Renal cortex interstitium (tissue), 11 donors: ENCODE results near the gene CASP2. TPM values are rescaled to one million over a fixed set of nuclear protein-coding genes. Genes with fewer than 3 reads are reported as not detected.

Experiments used
- DNase-seq, 11 donors: peaks; one replicate each; pipeline ENCODE4 v3.0.0-alpha.2; 2013; ENCODE audit warnings: low read depth in 9 of 11, low spot score in 4 of 11; ENCODE audit errors: extremely low read depth in 1 of 11
- polyA plus RNA-seq, 3 donors: library from polyadenylated mRNA; unstranded; fragments of 120-200 nt; gene quantifications; one replicate each; pipeline ENCODE4 v1.2.1, GENCODE V29; 2013; ENCODE audit not compliant: insufficient read length in 3 of 3

CASP2 gene
- polyA plus RNA-seq, 3 donors: 47.5 to 58.4 (median 53.1) TPM

GRCh38 chr7:143316492-143316891 is 28.3 kb downstream of the CASP2 start:
- no peak for DNase-seq

- no peak for DNase-seq
Measured at GRCh38 chr7:143318661-143319060, 30.5 kb downstream of the CASP2 start.

GRCh38 chr7:143320620-143321019 is 32.5 kb downstream of the CASP2 start:
- DNase-seq: no peak

GRCh38 chr7:143321242-143321641 is 33.1 kb downstream of the CASP2 start:
- DNase-seq: no peak

GRCh38 chr7:143321734-143322133 is 33.6 kb downstream of the CASP2 start:
- no peak for DNase-seq

GRCh38 chr7:143322760-143323633 is 34.8 kb downstream of the CASP2 start:
- DNase-seq: peak in 2 of 11 donors; percentile 17 to 28

GRCh38 chr7:143323653-143324052 is 35.5 kb downstream of the CASP2 start:
- no peak for DNase-seq

- DNase-seq: no peak
Measured at GRCh38 chr7:143325240-143325639, 37.1 kb downstream of the CASP2 start.

GRCh38 chr7:143327903-143328302 is 39.8 kb downstream of the CASP2 start:
- no peak for DNase-seq

GRCh38 chr7:143329471-143330170 is 41.5 kb downstream of the CASP2 start:
- no peak for DNase-seq

- DNase-seq: no peak
Measured at GRCh38 chr7:143331179-143331801, 43.1 kb downstream of the CASP2 start.

- DNase-seq: no peak
Measured at GRCh38 chr7:143334244-143334643, 46.1 kb downstream of the CASP2 start.

- no peak for DNase-seq
Measured at GRCh38 chr7:143337216-143337615, 49.1 kb downstream of the CASP2 start.

GRCh38 chr7:143341842-143342241 is 53.7 kb downstream of the CASP2 start:
- no peak for DNase-seq

- DNase-seq: no peak
Measured at GRCh38 chr7:143343596-143343995, 55.4 kb downstream of the CASP2 start.

- peak in 6 of 11 donors; percentile 40 to 61 (median 50) for DNase-seq
Measured at GRCh38 chr7:143345428-143345900, 57.3 kb downstream of the CASP2 start.

GRCh38 chr7:143346018-143346417 is 57.9 kb downstream of the CASP2 start:
- DNase-seq: no peak

GRCh38 chr7:143347950-143348349 is 59.8 kb downstream of the CASP2 start:
- DNase-seq: no peak

GRCh38 chr7:143351060-143351459 is 62.9 kb downstream of the CASP2 start:
- no peak for DNase-seq

- DNase-seq: no peak
Measured at GRCh38 chr7:143351574-143351973, 63.4 kb downstream of the CASP2 start.
